ENCODE measurements around the gene NEURL4. TPM values are rescaled to one million over a fixed set of nuclear protein-coding genes. Genes with fewer than 3 reads are reported as not detected.

NEURL4 gene
- polyA plus RNA-seq, 1 donor = 28.7 TPM

DNA sequence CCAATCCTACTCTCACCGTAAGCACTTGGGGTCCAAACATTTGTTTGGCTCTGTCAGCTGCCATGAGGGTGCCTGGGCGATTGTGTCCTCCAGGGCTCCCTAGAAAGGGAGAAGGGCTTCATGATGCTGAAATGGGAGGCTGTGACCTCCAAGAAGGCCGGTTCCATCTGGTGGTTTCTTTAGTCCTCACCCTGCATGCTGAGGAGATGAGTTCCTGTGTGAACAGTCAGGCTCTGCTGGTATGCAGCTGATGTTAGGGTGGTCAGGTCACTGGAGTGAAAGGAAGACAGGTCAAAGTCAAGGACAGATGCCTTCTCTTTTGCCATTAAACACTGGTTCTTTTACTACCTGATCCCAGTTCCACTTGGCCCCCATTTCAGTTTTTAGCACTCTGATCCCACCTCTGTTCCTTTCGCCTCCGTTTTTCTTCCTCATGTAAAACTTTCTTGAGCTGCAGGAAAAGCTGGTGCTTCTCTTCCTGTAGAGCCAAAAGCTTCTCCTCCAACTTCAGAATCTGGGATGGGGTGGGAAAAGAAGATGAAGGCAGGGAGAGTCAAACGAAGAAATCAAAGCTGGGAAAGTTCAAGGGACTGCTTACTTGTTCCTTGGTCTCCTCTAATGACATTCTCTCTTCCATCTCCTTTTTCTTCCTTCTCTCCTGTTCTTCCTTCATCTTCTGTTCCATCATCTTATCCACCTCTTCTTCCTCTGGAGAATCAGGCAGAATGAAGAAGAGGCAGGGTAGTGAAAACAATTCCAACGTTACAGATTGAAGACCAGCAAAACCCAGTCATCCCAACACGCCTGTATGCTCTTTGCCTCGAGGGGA lies 15.0 kb downstream of the NEURL4 start:
- Histone ChIP-seq H3K27ac (ENCODE audit: low read length) (peak overlapping the region; percentile 64), H3K4me1 (ENCODE audit: control insufficient read depth, insufficient read depth, low read length) (peaks cover 23% of the 10 kb centered on the region), H3K27me3 (ENCODE audit: control insufficient read depth, insufficient read depth, low read length) (no peaks in the 10 kb centered on the region), H3K36me3 (ENCODE audit: control insufficient read depth, insufficient read depth, low read length) (peaks cover 72% of the 10 kb centered on the region), H3K4me3 (ENCODE audit: low read length) (peak overlapping the region; percentile 67), H3K9me3 (ENCODE audit: control insufficient read depth, low read depth, low read length) (no peaks in the 10 kb centered on the region)
- DNase-seq = no peak
- WGBS (ENCODE audit: insufficient coverage, low lambda C conversion rate) = 67% methylated on average over 3 of the region's 9 CpGs

DNA sequence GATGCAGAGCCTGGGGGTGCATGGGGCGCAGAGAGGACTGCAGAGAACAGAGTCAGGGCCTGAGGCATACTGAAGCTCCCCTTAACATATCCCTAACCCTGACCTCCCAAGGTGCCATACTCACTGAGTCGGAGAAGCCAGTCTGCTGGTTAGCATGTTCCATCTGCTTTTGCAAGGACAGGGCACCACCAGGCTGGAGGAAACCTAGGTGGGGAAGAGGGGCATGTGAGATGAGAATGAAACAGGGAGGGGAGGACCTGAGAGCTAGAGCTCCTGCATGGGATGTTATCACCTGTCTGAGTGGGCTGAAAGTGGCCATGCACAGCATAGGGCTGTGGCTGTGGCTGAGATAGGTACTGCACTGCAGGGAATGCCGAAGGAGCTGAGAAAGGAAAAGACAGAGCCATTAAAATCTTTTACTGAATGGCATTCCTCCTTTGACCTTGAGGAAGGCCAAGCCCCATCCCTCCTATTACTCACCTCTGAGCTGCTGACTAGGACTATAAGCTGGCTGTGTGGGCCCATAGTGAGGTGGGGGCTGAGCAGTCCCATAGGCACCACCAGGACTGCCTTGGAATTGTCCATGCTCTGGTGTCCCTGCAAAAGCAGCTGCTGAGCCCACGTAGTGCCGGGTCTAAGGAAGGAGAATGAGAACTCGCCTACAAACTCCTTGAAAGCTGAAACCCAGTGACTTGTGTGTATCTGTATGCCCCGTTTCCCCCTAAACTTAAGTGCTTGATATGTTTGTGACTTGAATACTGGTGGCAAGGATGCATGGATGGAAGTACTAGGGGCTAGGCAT lies 15.8 kb downstream of the NEURL4 start:
- no CpG with 5 or more reads among the region's 7 CpGs for WGBS (ENCODE audit: insufficient coverage, low lambda C conversion rate)
- peaks cover 24% of the 10 kb centered on the region for H3K4me1 ChIP-seq (ENCODE audit: control insufficient read depth, insufficient read depth, low read length)
- H3K27me3 ChIP-seq (ENCODE audit: control insufficient read depth, insufficient read depth, low read length) = no peaks in the 10 kb centered on the region
- DNase-seq = no peak
- no peak overlapping the region for H3K27ac ChIP-seq (ENCODE audit: low read length)
- H3K9me3 ChIP-seq (ENCODE audit: control insufficient read depth, low read depth, low read length) = no peaks in the 10 kb centered on the region
- H3K36me3 ChIP-seq (ENCODE audit: control insufficient read depth, insufficient read depth, low read length) = peaks cover 64% of the 10 kb centered on the region
- no peak overlapping the region for H3K4me3 ChIP-seq (ENCODE audit: low read length)

DNA sequence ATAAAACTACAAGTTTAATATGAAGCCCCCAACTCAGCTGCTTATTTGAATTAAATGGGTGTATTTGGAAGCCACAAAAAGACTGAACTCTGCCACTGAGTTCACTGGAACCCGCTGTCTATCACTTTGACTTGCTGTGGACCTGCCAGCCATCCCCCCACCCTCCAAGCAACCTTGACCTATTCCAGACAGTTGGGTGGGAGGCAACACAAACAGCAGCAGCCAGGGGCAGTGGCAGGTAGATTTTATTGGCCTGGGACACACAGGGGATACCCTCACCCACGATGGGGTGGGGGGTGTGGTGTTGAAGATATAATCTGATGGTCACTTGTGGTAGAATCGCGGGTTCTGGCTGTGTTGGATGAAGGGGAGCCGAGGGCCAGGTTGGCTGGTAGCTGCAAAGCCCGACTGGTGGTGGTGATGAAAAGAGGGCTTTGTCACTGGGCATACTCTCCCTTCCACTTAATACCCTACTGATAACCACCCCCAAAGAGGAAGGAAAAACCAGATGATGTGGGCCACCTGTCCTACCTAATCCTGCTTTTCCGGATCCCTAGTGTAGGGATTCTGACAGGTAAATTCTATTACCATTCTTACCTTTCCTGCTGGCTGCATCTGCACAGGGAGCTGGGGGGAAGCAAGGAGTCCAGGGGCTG lies 16.6 kb downstream of the NEURL4 start:
- Histone ChIP-seq H3K27ac (ENCODE audit: low read length) (no peak overlapping the region), H3K4me3 (ENCODE audit: low read length) (no peak overlapping the region)
- no CpG with 5 or more reads among the region's 7 CpGs for WGBS (ENCODE audit: insufficient coverage, low lambda C conversion rate)

DNA sequence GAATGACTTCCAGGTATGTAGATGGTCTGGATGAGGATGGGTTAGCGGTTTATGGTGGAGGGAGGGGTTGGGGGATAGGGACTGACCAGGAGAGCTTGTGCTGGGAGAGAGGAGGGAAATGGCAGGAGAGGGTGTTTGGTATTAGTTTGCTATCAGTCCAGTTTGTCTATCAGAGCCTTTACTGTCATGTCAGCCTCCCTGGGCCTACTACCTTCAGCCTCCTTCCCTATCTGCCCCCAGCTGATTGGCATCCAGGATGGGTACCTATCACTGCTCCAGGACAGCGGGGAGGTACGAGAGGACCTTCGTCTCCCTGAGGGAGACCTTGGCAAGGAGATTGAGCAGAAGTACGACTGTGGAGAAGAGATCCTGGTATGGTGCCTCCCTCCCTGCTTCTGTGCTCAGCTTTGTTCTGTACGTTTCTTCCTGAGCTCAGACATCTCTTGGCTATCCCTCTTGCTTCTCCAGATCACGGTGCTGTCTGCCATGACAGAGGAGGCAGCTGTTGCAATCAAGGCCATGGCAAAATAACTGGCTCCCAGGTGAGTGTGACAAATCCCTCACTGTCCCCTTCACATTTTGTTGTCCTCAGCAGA lies 17.9 kb downstream of the NEURL4 start:
- Histone ChIP-seq H3K9me3 (ENCODE audit: control insufficient read depth, low read depth, low read length) (no peaks in the 10 kb centered on the region), H3K4me1 (ENCODE audit: control insufficient read depth, insufficient read depth, low read length) (peaks cover 24% of the 10 kb centered on the region), H3K36me3 (ENCODE audit: control insufficient read depth, insufficient read depth, low read length) (peaks cover 47% of the 10 kb centered on the region), H3K27ac (ENCODE audit: low read length) (no peak overlapping the region), H3K4me3 (ENCODE audit: low read length) (no peak overlapping the region), H3K27me3 (ENCODE audit: control insufficient read depth, insufficient read depth, low read length) (no peaks in the 10 kb centered on the region)
- no peak for DNase-seq
- WGBS (ENCODE audit: insufficient coverage, low lambda C conversion rate) = 100% methylated on average over 1 of the region's 7 CpGs

More for the DNA sequence above, 16.6 kb downstream of the NEURL4 start:
- H3K27me3 ChIP-seq (ENCODE audit: control insufficient read depth, insufficient read depth, low read length) = no peaks in the 10 kb centered on the region
- H3K9me3 ChIP-seq (ENCODE audit: control insufficient read depth, low read depth, low read length) = no peaks in the 10 kb centered on the region
- no peak for DNase-seq
- H3K4me1 ChIP-seq (ENCODE audit: control insufficient read depth, insufficient read depth, low read length) = peaks cover 24% of the 10 kb centered on the region
- peaks cover 56% of the 10 kb centered on the region for H3K36me3 ChIP-seq (ENCODE audit: control insufficient read depth, insufficient read depth, low read length)

DNA sequence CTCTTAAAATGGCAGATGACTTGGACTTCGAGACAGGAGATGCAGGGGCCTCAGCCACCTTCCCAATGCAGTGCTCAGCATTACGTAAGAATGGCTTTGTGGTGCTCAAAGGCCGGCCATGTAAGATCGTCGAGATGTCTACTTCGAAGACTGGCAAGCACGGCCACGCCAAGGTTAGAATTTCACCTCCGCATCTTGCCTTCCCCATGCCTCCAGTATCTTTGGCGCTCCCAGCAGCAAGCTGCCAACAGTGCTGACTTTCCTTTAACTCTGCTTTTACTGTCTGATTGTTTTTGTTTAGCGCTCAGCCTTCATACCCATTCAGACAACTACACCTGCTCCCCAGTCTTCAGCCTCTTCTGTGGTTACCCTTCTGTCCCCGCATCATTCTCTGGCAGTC lies 19.5 kb downstream of the NEURL4 start:
- H3K4me1 ChIP-seq (ENCODE audit: control insufficient read depth, insufficient read depth, low read length) = peaks cover 19% of the 10 kb centered on the region
- DNase-seq = no peak
- peaks cover 43% of the 10 kb centered on the region for H3K36me3 ChIP-seq (ENCODE audit: control insufficient read depth, insufficient read depth, low read length)
- peak overlapping the region; percentile 94 for H3K4me3 ChIP-seq (ENCODE audit: low read length)
- WGBS (ENCODE audit: insufficient coverage, low lambda C conversion rate) = 90% methylated on average over 2 of the region's 12 CpGs
- no peak overlapping the region for H3K27ac ChIP-seq (ENCODE audit: low read length)
- H3K9me3 ChIP-seq (ENCODE audit: control insufficient read depth, low read depth, low read length) = no peaks in the 10 kb centered on the region
- H3K27me3 ChIP-seq (ENCODE audit: control insufficient read depth, insufficient read depth, low read length) = no peaks in the 10 kb centered on the region

DNA sequence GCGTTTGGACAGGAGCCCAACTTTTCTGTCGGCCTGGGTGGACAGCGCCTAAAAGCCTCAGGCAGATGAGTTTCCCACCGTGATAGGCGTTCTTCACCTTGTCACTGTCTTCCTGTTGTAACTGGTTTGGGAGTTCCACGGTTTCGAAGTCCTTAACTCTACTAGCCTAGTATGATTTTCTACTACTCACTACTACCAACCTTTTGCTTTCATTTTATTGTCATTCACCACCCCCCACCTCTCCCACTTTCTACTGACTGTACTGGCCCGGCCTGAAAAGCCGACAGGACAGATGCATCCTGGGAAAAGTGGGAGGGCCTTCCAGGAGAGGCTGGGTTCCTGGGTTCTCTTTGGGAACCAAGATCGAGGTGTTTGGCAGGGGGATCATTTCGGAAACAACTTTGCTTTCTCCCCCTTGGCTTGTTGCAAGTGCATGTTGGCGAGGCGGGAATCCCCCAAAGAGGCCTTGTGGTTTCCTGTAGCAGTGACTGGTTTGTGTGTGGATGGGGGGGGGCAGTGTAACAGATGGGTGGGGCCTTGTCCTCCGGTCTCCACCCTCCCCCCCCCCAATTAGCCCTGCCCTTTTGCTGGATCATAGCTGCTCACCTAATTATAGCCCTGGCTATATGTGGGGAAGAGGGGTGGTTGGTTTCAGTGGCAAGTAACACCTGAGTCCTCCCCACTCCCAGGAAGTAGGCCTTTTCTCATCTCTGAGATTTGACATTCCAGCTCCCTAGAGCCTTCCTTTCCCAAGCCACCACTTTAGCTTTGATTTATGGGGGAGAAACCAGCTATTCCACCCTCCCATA lies 20.3 kb downstream of the NEURL4 start:
- DNase-seq = peak; percentile 78 to 89

DNA sequence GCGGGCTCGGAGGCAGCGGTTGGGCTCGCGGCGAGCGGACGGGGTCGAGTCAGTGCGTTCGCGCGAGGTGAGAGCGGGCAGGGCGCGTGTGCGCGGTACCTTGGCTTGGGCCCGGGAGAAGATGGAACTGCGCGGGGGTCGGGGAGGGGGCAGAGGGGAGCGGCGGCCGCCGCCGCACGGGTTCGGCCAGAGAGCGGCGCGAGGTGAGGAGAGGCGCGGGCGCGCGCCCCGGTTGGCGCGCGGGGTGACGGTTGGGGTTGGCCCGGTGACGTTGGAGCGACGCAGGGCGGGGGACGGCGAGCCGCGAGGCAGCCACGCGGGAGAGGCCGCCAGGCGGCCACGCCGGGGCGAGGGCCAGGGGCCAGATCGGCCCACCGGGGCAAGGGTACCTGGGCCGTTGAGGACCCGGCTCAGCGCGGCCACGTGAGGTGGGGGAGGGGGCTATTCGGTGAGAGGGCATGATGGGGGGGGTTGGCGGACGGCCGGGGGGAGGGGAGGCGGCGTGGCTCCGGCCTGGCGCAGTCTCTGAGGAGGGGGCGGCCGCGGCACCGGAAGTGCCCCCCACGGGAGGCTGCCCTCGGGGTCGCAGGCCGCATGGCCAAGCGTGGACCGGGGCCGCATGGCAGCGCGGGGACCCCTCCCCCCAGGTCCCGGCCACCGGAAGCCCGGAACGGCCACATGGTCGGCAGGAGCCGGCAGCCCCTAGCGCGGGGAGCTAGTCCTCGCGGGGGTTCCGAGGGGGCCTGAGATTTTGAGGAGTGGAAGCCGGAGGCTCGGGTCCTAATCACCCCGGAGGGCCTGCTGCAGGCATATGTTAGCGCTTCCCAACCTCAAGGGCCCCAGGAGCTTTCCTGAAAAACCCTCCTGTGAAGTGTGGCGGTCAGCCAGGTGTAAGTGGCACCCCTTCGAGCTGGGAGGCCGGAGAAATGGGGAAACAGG lies 21.2 kb downstream of the NEURL4 start:
- peak; percentile 48 to 54 for DNase-seq
- no CpG with 5 or more reads among the region's 104 CpGs for WGBS (ENCODE audit: insufficient coverage, low lambda C conversion rate)
- H3K4me3 ChIP-seq (ENCODE audit: low read length) = peak overlapping the region; percentile 94

More for the DNA sequence above, 20.3 kb downstream of the NEURL4 start:
- H3K4me3 ChIP-seq (ENCODE audit: low read length) = peak overlapping the region; percentile 94
- H3K27ac ChIP-seq (ENCODE audit: low read length) = peak overlapping the region; percentile 97
- 0% methylated on average over 2 of the region's 14 CpGs for WGBS (ENCODE audit: insufficient coverage, low lambda C conversion rate)
- peaks cover 13% of the 10 kb centered on the region for H3K4me1 ChIP-seq (ENCODE audit: control insufficient read depth, insufficient read depth, low read length)
- H3K9me3 ChIP-seq (ENCODE audit: control insufficient read depth, low read depth, low read length) = no peaks in the 10 kb centered on the region
- no peaks in the 10 kb centered on the region for H3K27me3 ChIP-seq (ENCODE audit: control insufficient read depth, insufficient read depth, low read length)
- H3K36me3 ChIP-seq (ENCODE audit: control insufficient read depth, insufficient read depth, low read length) = peaks cover 41% of the 10 kb centered on the region

DNA sequence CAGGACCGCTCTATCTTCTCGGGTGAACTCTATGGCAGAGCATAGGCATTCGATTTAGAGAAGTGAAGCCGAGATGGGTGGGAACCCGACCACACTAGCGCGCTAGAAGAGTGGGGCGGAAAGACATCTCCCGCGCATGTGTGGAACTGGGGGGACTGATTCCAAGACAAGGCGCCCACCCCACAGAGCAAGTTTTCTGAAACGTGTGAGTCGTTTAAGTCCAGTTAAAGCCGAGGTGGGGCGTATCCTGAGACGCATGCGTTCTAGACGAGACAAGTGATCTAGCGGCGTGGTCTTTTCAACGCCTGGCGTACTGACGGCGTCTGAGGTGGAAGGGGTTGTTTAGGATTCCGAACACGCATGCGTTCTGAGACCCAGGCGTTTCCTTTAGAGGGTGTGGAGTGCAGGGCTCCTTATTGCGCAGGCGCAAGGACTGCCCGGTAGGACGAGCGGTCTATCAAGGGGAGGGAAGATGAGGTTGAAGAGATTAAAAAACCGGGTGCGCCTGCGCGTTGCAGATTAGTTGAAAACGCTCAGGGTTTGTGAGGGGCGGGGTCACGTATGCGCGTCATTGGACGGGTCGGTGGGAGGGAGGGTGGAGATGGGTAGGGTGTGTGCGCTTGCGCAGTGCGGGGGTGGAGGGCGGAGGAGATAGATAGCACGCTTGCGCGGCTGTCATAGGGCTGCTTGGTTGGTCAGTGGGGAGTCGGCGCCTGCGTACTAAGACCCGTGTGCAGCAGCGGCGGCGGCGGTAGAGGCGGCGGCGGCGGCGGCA lies 22.0 kb downstream of the NEURL4 start, which contains the start of gene EIF5A:
Gene EIF5A, plus strand, starts transcription at position 718 of the 775 bp plus-strand sequence. CDS start 2,008 bp downstream, outside the sequence.
- peaks cover 13% of the 10 kb centered on the region for H3K4me1 ChIP-seq (ENCODE audit: control insufficient read depth, insufficient read depth, low read length)
- H3K27me3 ChIP-seq (ENCODE audit: control insufficient read depth, insufficient read depth, low read length) = no peaks in the 10 kb centered on the region
- whole genome bisulfite sequencing (ENCODE audit: insufficient coverage, low lambda C conversion rate) = no CpG with 5 or more reads among the region's 64 CpGs
- H3K4me3 ChIP-seq (ENCODE audit: low read length) = peak within 1 kb of the TSS; percentile 94
- DNase-seq = peak; percentile 100
- H3K9me3 ChIP-seq (ENCODE audit: control insufficient read depth, low read depth, low read length) = no peaks in the 10 kb centered on the region
- peak within 1 kb of the TSS; percentile 97 for H3K27ac ChIP-seq (ENCODE audit: low read length)
- peaks cover 24% of the 10 kb centered on the region for H3K36me3 ChIP-seq (ENCODE audit: control insufficient read depth, insufficient read depth, low read length)

More for the DNA sequence above, 21.2 kb downstream of the NEURL4 start:
- peak overlapping the region; percentile 97 for H3K27ac ChIP-seq (ENCODE audit: low read length)
- H3K27me3 ChIP-seq (ENCODE audit: control insufficient read depth, insufficient read depth, low read length) = no peaks in the 10 kb centered on the region
- H3K36me3 ChIP-seq (ENCODE audit: control insufficient read depth, insufficient read depth, low read length) = peaks cover 32% of the 10 kb centered on the region
- H3K9me3 ChIP-seq (ENCODE audit: control insufficient read depth, low read depth, low read length) = no peaks in the 10 kb centered on the region
- H3K4me1 ChIP-seq (ENCODE audit: control insufficient read depth, insufficient read depth, low read length) = peaks cover 13% of the 10 kb centered on the region

All from large intestine (tissue), 3 donors.